GM19025 (cell line): ENCODE results near the gene GDPD4.

Experiments used
- ATAC-seq: cut with Tn5 transposase; IDR thresholded peaks from one replicate; pipeline ENCODE4 v1.9.1; 2021; ENCODE audit warnings: mild to moderate bottlenecking, low read depth, moderate library complexity; ENCODE audit not compliant: unreplicated experiment

The GDPD4 gene

DNA sequence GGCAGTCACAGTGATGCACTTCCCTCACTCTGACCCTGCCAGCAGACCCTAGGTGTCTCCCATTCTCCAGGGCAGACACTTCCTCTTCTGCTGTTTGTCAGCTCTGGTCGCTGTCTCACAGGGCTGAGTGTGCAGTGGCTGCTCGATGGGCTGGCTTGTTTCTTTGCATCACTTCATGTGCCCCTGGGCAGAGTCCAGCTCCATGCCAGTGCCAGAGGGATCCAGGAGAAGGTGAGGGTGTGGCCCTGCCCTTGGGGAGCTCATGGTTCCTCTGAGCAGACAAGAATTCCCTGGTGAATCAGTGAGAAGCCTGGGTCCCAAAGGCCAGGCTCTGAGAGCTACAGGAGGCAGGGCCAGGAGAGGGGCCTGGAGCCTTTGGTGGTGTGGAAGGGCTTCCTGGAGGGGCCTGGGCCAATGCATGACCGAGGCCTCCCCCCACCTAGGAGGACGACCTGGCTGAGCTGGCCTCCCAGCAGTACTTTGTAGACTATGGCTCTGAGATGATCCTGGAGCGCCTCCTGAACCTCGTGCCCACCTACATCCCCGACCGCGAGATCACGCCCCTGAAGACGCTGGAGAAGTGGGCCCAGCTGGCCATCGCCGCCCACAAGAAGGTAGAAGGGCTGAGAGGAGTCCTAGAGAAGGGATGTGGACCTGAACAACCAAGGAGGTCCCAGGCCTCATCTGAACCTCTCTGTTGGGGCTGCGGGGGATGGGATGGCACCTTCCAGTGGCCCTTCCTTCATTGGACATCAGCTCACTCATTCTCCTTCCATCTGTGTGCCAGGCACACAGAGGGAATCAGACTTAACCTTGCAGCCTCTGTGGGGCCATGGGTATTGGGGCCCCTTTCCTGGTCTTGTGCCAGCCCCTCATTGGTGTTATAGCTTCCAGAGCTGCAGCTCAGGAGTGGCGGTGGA lies 107.3 kb downstream of the GDPD4 start:
- ATAC-seq, result no peak

DNA sequence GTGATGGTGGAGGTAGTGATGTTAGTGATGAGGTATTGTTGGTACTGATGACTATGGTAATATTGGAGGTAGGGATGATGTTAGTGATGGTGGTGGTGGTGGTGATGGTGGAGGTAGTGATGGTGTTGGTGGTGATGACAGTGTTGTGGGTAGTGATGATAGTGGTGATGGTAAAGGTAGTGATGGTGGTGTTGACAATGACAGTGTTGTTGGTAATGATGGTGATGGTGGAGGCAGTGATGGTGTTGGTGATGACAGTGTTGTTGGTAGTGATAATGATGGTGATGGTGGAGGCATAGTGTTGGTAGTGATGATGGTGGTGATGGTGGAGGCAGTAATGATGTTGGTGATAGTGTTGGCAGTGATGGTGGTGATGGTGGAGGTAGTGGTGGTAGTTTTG lies 108.3 kb downstream of the GDPD4 start:
- no peak for ATAC-seq

DNA sequence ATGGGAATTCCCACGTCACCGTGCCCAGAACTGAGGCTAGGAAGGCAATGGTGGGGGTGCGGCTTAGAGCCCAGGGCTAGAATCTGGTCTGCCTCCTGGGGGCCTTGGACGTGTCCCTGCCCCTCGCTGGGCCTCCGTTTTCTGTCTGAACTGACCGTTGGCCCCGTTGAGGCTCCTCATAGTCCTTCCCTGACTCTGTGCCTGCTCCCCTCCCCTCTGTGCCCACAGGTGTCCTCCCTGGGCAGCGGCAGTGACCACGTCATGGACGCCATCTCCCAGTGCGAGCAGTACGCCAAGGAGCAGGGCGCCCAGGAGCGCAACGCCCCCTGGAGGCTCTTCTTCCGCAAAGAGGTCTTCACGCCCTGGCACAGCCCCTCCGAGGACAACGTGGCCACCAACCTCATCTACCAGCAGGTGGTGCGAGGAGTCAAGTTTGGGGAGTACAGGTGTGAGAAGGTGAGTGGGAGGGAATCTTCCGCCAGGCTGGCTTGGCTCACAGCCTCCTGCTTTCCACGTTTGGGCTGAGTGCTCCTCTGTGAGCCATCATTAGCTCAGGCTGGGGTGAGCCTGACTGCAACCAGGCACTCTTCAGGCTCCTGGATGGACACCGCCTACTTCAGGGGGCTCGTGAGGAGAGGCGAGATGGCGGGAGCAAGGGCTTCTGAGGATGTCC lies 109.5 kb downstream of the GDPD4 start:
- ATAC-seq, result no peak

DNA sequence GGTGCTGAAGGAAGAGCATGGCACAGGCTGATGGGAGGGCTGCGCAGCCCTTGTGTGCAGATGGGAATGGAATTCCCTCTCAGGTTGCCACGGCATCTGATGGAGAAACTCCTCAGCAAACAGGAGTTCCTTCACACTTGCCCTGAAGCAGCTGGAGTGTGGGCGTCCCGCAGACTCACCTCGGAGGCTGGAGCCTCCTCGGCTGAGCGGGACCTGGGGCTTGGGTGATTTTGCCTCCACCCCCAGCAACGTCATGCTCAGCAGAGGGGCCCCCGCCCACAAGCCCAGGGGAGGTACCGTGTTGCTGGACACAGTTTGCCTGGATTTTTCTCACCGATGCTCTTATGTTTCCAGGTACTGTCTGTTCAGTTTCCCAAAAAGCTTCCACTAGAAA lies 110.1 kb downstream of the GDPD4 start:
- ATAC-seq, result no peak

DNA sequence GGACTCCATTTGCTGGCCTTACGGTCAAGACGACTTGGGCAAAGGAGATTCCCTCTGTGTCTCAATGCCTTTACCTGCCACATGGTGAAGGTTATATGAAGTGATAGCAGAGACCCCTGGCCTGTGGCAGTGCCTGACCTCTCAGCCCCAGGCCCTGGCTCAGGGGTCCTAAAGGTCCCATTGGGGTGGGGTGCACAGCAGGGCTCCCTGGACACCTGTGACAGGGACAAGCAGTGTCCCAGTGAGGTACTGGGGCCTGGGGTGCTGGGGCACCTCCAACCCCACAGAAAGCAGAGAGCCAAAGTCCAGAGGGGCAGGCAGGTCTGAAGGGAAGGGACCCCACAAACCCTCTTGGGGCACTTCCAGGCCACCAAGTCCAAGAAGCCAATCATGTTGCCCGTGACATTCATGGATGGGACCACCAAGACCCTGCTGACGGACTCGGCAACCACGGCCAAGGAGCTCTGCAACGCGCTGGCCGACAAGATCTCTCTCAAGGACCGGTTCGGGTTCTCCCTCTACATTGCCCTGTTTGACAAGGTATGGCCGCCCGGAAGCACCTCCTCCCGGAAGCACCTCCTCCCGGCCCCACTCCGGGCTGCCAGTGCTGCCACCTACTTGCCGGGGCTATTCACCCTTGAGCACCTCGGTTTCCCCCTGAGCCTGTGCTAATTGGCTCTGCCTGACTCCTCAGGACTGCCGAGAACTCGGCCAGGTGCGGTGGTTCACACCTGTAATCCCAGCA lies 111.0 kb downstream of the GDPD4 start:
- ATAC-seq, result no peak

DNA sequence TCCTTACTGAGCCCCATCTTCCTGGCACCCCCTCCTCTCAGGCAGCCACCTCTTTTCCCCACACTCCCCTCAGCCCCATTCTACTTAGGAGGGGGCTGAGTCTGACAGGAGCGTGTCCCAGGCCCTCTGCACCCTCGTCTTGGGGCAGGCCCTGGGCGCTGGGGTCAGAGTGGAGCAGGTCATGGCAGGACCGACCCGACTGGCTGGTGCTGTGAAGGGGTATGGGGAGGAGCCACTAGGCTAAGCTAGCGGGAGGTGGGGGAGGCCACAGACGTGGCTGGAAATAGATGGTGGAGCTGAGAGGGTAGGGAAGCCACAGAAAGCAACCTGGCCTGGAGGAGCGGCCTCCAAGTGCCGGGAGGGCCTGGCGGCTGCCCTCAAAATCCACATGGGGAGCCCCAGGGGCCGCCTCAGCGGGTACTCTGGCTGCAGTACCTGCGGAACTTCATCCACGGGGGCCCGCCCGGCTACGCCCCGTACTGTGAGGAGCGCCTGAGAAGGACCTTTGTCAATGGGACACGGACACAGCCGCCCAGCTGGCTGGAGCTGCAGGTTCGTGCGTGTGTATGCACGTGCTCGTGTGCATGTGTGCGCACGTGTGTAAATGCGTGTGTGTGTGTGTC lies 111.8 kb downstream of the GDPD4 start:
- no peak for ATAC-seq

DNA sequence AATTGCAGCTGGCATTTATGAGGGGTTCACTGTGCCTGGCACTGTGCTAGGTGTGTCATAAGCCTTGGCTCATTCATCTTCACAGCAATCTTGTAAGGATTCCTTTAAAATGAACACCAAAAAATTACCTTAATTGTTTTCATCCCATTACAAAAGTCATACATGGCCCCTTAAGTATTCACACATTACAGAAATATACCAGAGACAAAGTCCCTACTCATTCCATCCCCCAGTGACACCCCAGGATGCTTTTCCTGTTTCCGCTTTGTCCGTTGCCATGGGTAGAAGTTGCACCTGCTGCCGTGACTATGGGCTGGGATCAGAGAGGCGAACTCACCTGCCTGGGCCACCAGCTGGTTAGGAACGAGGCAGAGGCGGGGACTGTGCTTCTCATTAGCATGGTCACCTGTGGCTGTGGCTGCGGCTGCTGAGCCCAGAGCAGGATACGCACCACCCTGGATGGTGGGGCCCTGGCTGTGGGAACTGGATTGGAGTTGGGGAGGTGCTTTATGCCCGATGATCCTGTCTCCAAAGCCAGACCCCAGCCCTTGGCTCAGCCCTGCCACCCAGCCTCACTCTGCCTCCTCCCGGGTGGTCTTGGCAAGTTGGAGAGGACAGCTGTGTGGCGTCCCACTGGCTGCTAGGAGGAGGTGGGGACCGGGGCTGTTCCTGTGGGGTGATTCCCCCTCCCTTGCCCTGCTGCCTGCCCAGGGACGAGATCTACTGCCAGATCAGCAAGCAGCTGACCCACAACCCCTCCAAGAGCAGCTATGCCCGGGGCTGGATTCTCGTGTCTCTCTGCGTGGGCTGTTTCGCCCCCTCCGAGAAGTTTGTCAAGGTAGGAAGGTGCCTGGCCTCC lies 112.6 kb downstream of the GDPD4 start:
- ATAC-seq, result no peak

DNA sequence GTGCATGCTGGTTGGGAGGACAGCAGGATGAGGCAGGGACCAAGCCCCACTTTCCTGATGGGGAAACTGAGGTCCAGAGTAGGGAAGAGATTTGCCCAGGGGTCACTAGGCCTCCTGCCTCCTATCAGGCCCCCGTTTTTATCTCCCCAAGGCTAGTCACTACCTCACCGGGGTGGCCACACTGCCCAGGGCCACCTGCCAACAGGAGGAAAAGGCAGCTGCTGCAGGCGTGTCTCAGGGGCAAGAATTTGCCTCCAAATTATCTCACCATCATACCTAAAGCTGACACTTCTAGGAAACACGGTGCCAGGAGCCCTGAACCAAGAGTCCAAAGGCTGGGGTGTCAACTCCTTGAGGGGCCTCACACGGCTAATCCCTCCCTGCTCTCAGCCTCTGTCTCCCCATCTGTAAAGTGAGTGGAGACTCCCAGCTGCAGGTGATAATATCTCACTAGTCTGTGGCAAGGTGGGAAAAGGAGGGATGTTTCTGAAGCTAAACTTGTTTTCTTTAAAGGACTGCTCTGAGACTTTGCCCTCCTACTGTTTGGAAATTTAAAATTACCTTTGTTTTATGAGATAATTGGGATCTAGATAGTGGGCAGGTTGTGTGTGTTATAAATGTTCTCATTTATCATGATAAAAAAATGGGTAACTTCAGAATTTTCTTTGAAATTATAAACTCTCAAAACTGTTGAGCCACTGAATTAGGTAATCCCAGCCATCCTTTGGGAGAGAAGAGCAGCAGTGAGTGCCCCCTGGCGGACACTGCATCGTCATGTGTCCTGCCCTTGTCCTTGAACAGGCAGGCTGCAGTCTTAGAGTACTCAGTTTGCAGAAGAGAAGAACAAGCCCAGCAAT lies 113.5 kb downstream of the GDPD4 start:
- no peak for ATAC-seq

DNA sequence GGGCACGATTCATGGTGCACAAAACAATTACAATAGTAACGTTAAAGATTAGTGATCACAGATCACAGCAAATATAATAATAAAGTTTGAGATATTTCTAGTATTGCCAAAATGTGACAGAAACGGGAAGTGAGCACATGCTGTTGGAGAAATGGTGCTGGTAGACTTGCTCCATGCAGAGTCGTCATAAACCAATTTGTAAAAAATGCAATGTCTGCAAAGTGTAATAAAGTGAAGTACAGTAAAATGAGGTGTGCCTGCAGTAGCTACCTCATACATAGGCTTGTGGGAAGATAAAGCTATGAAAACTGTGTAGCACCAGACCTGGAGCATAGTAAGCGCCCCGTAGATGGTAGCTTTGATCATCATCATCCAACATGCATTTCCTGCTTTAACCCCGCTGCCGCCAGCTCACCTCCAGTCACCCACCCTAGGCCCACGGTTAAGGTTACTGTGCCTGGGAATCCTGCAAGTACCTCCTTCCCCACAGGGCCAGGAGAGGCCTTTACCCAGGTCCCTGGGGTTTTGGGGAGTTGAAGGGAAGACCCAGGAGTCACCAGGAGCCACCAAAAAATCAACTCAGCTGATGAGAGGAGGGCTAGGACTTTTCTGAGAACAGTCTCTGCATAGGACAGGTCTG lies 114.3 kb downstream of the GDPD4 start:
- ATAC-seq, result no peak

DNA sequence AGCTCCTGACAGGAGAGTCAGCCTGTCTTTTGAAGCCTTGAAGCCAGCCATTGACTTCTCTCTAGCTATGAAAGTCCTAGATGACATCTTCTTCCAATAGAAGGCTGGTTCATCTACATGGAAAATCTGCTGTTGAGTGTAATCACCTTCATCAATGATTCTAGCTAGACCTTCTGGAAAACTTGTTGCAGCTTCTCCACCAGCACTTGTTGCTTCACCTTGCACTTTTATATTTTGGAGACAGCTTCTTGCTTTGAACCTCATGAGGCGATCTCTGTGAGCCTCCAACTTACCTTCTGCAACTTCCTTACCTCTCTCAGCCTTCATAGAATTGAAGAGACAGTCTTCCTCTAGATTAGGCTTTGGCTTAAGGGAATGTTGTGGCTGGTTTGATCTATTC lies 115.2 kb downstream of the GDPD4 start:
- ATAC-seq, result no peak

DNA sequence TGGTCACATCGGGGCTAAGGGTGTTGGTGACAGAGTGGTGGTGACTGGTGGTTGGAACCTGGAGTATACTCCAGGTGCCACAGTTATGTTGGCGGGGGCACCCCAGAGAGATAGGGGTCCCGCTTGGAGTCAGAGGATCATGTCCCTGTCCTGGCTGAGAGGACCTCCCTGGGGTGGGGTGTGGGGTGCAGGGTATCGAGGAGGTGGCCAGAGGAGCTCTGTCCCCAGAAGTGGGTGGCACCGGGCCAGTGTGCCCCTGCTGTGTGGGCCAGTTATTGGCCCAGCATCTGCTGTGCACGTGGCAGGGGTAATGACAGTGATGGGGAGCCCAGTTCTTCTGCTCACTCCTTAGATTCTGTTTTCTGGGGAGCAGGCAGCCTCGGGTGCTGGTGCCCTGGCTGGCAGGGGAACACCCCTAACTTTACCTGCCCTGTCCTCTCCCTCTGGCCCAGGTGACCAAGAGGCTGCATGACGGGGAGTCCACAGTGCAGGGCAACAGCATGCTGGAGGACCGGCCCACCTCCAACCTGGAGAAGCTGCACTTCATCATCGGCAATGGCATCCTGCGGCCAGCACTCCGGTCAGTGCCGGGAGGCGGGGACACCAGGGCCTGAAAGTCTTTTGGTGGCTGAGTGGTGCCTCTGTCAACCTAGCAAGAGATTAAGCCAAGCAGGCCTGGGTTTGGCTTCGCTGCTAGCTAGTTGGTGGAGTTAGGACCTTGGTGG lies 117.2 kb downstream of the GDPD4 start:
- no peak for ATAC-seq

DNA sequence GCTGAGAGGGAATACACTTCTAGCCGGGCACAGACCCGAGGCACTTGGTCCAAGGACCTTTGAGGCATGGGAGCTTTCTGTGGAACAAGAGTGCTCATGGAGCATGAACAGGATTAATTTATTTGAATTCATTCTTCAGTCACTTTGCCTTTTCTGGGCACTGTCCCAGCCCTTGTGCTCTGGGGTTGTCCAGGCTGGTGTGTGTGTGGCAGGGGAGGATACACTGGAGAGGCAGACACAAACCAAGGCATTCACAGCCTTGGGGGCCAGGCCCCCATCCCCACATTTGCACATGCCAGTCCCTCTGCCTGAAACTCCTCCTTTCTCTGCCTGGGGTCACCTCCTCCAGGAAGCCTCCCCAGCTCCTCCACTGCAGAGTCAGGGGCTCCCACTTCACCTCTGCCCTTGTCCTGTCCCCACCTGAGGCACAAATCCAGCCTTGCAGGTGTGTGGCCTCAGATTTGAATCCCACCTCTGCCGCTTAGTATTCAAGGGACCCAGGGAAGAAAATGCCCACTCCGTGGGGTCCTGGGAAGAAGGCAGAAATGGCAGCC lies 118.0 kb downstream of the GDPD4 start:
- no peak for ATAC-seq

DNA sequence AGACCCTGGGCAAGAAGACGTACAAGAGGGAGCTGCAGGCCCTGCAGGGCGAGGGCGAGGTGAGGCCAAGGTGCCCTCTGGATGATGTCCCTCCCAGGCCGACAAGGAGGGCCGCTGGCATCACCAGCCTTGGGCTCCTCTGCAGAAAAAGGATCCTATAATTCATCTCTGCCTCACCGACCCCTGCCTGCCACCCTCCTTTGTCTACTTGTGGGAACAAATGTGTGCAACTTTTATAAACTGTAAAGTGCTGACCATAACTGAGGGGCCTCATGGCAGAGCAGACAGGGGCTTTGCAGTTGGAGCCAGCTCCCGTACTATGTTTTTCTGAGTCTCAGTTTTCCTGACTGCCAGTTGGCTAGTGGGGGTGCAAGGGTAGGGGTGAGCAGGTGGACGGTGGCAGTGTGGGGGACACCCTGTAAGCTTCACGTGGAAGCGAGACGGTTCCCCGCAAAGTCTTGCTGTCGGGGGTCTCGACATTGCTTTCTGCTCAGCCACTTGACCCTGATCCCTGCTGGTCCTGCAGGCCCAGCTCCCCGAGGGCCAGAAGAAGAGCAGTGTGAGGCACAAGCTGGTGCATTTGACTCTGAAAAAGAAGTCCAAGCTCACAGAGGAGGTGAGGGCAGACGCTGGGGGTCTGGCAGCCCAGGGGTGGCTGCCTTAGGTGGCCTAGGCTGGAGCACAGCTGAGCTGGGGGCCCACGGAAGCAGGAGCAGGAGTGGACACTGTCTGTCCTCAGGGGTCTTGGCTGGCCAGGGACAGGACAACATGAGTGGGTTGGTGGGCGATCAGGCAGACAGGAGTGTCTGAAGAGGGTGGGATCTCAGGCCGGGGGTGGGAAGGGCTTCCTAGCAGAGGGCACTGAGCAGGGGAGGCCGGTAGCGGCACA lies 118.7 kb downstream of the GDPD4 start:
- ATAC-seq, result no peak

DNA sequence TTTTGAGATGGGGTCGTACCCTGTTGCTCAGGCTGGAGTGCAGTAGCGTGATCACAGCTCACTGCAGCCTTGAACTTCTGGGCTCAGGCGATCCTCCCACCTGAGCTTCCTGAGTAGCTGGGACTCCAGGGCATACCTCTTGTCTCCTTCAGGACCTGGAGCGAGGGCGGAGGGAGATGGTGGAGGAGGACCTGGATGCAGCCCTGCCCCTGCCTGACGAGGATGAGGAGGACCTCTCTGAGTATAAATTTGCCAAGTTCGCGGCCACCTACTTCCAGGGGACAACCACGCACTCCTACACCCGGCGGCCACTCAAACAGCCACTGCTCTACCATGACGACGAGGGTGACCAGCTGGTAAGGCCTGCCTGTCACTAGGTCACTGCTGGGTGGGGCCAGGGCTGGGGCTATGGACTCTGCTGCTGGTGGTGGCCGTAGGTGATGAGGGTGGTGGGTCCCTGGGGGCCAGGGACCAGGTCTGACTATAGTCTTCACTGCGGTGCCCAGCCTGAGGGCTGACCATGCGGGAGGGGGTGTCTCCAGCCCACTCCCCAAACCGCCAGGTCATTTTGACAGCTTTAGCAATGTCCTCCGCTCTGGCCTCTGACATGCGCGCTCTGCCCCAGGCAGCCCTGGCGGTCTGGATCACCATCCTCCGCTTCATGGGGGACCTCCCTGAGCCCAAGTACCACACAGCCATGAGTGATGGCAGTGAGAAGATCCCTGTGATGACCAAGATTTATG lies 119.5 kb downstream of the GDPD4 start:
- no peak for ATAC-seq

DNA sequence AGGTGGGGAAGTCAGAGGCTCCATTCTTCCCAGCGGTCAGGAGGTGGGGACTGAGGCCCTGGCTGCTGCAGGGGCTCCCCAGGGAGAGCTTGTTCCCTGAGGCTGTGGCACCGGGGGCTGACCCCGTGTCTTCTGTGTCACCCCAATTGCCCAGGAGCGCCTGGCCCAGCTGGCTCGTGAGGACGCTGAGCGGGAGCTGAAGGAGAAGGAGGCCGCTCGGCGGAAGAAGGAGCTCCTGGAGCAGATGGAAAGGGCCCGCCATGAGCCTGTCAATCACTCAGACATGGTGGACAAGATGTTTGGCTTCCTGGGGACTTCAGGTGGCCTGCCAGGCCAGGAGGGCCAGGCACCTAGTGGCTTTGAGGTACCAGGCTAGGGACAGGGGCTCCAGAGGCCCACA lies 120.3 kb downstream of the GDPD4 start:
- no peak for ATAC-seq

DNA sequence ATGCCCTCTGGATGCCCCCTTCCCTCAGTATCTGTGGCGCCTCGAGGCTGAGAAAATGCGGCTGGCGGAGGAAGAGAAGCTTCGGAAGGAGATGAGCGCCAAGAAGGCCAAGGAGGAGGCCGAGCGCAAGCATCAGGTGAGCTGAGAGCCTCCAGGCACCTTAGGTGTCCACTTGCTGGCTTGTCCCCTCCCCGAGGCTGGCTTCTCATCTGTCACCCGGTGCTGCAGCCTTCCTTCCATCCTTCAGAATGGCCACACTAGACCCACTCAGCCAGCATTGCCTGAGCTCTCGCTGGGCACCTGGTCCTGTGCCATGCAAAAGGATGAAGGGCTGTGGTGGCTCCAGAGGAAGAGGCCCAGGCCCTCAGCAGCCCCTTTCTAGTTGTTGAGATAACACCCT lies 121.1 kb downstream of the GDPD4 start:
- ATAC-seq, result no peak
